GM21825 (cell line): ENCODE measurements around the gene GGT7.
"Not testable (repeated sequence)": the region's sequence is repeated elsewhere in the genome, so short reads cannot be mapped to it uniquely, and the experiment has no call there.

Experiments used
- ATAC-seq: cut with Tn5 transposase; IDR thresholded peaks from one replicate; pipeline ENCODE4 v1.9.1; 2021; ENCODE audit warnings: mild to moderate bottlenecking, moderate library complexity; ENCODE audit not compliant: unreplicated experiment

Gene GGT7, protein sequence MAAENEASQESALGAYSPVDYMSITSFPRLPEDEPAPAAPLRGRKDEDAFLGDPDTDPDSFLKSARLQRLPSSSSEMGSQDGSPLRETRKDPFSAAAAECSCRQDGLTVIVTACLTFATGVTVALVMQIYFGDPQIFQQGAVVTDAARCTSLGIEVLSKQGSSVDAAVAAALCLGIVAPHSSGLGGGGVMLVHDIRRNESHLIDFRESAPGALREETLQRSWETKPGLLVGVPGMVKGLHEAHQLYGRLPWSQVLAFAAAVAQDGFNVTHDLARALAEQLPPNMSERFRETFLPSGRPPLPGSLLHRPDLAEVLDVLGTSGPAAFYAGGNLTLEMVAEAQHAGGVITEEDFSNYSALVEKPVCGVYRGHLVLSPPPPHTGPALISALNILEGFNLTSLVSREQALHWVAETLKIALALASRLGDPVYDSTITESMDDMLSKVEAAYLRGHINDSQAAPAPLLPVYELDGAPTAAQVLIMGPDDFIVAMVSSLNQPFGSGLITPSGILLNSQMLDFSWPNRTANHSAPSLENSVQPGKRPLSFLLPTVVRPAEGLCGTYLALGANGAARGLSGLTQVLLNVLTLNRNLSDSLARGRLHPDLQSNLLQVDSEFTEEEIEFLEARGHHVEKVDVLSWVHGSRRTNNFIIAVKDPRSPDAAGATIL

DNA sequence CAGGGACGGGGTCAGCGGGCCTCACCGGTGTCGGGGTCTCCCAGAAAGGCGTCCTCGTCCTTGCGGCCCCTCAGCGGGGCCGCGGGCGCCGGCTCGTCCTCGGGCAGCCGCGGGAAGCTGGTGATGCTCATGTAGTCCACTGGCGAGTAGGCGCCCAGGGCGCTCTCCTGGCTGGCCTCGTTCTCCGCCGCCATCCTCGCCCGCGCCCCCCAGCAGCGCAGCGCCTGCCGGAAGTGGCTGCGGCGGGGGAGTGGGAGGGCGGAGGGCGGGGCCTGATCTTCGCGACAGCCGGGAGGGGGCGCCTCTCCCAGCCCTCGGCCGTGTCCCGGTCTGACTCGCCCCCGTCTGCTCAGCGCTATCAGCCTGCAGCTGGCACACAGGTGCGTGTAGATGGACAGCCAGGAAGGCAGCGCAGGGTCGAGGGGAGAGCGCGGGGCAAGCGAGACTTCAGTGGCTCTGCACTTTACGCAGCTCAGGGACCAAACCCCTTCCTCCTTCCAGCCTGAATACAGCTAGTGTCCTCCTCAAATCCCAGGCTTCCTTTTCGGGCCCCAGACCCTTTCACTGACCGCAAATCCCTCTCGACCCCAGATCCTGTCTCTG lies at the start of gene GGT7:
Gene GGT7 (minus strand): TSS at position 235 of the 603 bp plus-strand sequence. CDS start 41 bp downstream, at position 194.
- ATAC-seq = peak; percentile 40

DNA sequence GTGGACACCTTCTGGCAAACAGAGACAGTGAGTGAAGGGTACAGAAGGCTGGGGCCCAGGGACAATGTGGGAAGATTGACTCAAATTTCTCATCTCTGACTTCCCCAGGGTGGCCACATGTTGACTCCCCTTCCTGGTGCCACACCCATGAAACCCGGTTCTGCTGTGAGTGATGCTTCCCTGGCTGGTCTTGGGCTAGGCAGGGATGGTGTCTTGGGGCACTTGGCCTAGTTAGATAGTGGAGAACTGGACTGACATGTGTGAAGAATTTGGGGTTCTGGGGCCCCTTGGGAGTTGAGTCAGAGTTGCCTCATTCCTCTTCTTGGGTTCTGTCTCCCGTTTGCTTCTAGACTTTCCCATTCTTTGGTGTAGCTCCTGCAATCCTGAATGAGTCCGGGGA lies 48.8 kb upstream of the GGT7 start:
- no peak for ATAC-seq

DNA sequence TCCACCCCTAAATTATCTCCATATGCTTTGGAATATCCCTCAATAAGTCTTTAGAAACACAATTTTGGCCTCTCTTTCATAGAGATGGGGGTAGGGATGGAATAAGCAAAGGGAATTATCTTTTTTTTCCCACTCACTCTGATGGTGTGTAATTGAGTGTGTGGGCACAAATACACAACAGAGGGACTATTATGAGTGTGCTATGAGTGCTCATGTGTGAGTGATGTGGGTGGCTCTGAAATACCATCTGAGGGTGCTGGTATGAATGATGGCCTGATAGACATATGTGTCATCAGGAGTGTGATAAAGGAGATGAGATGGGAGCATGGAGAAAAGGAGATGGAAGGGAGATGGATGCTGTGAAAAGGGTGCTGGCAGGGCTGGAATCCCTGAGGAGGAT lies 47.4 kb upstream of the GGT7 start:
- no peak for ATAC-seq

DNA sequence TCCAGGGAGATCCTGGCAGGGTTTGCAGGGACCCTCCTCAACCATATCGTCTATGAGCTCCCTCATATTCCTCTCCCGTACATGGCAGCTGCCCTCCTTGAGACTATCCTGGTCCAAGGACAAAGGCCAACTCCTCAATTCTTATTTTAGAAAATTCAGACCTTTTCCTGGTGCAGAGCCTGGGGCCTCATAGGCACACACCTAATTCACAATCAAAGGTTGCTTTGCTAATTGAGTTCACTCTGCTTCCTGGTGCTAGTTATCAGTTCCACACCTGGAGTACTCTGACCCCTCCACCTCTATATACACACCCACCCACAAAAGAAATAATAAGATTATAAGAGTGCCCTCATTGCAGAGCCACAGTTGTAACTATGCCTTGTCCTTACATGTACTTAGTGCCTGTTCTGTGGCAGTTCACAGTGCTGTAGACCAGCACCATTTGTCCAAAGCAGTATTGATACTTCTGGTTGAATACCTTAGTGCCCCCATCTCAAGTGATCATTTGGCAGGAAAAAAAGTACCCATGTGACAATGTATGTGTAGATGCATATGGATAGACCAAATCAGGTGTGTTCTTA lies 44.2 kb upstream of the GGT7 start:
- no peak for ATAC-seq

DNA sequence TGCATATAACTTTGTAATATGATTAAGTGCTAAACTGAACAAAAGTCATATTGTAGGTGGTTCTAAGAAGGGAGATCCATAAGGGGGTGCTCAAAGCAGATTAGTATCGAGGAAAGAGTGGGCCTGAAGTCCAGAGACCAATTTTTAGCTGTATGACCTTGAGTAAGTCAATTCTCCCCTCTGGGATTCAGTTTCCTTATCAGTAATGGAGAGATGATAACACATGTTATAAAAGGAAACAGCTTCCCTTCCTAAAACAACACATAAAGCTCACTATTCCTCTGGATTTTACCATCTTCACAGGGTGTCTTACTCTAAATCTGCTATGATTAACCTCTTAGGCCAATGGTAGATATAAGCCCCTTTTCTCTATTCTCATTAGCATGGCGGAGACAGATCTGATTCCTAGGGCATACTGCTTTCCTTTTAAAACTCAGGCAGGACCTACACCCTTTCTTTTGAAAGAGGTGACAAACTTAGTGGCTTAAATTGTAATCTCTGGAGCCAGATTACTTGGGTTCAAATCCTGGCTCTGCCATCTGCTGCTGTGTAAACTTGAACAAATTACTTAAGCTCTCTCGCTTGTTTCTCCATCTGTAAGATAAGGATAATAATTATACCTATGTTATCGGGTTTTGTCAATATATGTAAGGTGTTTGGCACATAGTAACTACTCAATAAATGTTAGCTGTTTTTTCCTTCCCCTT lies 43.2 kb upstream of the GGT7 start:
- ATAC-seq = no peak

DNA sequence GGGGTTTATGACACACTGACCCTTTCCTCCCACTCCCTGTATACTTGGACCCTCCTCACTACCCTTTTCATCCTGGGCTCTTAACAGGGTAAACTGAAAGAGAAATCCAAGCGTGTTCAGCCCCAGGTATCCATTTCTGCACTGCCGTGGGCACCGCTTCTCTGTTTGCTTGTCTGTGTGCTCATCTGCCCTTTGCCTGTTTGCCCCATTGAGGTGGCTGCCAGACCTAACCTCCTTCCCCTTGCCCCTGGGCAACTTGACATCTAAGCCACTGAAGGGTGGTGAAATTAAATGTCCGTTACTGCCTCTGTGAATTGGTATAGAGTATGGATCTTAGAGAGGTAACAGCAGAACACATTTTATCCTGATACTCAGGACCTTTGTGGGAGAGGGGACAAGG lies 42.5 kb upstream of the GGT7 start:
- ATAC-seq = no peak

DNA sequence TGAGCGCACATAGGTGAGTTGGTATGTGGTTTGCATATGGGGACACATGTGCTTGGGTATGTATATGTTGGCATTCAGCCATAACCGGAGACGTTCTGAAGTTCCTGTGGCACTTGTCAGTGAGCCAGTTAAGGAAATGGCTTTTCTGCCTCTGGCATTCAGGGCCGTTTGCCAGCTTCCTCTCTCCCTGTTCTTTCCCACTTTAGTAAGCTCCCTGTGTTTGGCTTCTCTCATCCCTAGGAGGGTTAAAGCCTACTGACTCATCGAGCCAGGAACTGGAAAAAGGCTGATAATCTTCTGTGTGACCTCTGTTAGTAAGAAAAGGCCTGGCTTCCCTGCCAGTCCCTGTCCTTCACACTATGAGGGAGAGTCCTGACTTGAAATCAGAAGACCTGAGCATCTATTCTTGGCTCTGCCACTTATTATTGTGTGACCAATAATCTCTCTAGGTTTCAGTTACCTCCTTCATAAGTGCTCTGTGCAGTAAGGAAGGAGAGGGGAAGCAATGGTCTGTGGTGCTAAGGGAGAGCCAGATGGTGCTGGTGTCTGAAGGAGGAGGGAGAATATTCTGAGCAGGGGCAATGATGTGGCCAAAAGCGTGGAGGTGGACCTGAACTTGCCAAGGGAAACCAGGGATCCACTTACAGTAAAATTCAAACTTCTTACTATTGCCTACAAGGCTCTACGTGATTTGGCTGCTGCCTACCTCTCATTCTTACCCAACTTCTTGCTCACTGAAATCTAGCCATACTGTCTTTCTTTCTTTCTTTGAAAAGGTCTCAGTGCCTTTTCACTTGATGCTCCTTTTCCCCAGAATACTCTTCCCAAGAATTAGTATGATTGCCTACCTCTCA lies 35.2 kb upstream of the GGT7 start:
- no peak for ATAC-seq

DNA sequence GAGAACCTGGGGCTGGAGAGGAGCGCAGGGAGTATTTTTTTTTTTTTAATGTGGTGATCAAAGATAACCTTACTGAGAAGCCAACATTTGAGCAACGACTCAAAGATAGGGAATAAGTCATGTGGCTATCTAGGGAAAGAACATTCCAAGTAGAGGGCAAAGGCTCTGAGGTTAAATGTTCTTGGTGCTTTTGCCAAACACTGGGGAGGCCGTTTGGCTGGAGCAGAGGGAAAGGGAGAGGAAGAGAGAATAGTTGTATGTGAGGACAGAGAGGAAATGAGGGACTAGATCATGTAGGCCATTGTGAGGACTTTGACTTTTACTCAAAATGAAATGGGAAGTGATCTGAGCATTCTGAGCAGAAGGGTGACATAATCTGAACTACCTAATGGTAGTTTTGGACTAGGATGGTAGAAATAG lies 31.6 kb upstream of the GGT7 start:
- no peak for ATAC-seq

DNA sequence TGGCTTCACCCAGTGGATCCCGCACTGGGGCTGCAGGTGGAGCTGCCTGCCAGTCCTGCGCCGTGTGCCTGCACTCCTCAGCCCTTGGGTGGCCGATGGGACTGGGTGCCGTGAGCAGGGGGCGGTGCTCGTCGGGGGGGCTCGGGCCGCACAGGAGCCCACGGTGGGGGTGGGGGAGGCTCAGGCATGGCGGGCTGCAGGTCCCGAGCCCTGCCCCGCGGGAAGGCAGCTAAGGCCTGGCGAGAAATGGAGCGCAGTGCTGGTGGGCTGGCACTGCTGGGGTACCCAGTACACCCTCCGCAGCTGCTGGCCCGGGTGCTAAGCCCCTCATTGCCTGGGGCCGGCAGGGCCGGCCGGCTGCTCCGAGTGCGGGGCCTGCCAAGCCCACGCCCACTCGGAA lies 26.1 kb upstream of the GGT7 start:
- ATAC-seq = not testable (repeated sequence)

DNA sequence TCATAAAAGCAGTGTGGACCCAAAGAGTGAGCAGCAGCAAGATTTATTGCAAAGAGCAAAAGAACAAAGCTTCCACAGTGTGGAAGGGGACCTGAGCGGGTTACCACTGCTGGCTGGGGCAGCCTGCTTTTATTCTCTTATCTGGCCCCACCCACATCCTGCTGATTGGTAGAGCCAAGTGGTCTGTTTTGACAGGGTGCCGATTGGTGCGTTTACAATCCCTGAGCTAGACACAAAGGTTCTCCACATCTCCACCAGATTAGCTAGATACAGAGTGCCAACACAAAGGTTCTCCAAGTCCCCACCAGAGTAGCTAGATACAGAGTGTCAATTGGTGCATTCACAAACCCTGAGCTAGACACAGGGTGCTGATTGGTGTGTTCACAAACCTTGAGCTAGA lies 25.5 kb upstream of the GGT7 start:
- not testable (repeated sequence) for ATAC-seq

DNA sequence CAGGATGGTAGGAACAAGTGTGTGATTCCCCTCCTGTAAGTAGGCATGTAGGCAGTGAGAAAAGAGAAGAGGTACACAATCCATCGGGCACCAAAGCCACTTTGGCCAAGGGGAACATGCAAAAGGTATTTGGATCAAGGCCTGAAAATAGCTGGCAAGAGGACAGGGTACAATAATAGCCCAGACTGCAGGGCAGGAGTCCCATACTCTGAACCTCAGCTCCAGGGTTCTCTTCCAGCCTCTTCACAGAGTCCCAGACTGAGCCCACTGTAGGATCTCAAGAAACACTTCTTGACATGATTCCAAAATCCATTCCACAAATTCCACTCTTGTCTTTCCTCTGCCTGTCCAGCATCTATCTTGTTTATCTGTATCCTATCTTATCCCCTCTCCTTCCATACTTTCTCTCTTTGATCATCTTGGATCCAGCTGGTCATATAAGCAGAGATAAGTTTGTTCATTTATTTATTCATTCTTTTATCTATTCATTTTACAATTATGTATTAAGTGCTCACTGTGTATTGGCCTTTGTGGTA lies 23.5 kb upstream of the GGT7 start:
- ATAC-seq = no peak

DNA sequence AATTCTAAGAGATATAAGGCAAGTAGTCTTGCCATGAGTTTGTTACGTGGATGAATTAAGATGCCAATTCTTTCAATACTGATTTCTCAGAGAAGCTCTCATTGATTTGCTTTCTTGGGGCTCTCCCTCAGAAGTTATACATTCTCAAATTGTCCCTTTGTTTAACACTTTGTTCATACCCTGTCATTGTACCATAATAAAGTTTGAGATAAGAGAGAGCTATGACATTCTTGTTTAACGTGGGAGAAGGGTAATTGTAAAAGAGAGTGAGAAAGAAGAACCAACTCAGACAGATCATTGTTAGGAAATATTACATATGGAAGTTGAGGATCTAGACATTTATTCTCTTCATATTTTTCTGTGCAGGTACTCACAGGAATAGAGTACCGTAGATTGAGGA lies 22.8 kb upstream of the GGT7 start:
- no peak for ATAC-seq

DNA sequence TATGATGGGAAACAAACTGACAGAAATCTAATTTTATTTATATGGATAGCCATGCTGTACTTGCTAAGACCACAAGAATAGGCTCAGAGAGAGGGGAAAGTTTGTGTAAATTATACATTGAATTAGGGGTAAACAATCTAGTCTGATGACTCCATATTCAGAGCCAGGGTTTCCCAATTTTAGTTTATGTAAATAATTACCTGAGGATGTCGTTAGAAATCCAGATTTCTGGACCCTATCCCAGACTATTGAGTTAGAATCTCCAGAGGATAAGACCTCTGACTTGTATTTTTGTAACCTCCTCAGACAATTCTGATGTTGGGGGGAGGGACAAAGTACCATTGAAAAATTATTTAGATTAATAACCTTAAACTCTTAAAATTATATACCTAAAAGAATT lies 22.1 kb upstream of the GGT7 start:
- no peak for ATAC-seq

DNA sequence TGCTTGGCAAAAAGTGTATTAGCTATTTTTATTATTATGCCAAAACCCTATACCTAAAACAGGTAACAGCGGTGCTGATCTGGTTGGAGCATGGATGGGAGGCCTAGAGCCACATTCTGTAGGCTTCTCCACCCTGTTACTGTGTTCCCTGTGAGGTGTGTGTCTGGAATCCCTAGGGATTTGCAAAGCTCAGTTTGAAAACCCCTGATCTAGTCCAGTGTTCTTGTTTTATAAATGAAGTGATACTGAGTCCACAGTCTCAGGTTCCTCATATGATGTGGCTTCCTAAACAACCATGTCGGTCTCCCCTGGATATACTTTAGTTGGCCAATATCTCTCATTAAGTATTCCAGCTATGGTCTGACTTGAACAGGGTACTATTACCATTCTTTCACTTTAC lies 20.0 kb upstream of the GGT7 start:
- ATAC-seq = no peak

DNA sequence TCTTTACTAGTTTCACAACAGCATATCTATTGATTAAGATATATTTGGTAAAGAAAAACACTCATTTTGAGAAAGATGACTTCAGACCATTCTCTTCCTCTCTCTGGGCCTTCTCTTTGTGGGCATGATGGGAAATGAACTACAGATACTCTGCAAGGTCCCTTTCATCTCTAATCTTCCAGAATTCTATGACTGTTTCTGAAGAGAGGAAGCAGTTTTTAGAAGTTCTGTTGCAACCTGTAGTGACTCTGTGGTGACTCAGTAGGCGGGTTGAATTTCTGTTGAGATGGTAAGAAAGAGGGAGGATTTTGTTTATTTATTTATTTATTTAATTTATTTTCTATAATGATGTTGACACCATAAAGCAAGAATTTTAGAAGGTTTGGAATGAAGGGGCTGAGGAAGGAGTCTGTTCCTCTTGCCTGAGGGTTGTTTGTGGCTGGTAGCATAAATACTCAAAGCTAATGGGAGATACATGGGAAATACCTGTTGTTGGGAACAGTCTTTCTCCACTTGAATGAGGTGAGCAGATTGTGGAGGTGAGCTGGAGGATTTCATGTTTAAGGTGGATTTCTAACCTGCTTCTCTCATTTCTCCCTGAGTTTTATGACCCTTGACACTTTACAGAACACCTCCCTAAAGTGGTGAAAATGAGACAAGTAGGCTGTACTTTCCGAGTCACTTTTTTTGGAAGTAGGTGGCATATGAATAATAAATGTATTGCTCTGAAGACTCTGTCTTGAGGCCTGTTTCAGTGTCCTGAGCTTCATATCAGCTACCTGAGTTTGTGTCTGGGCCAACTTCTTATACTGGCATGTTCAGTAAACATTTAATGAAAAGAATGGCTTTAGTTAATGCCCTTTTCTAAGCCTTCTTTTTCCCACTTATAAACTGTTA lies 18.8 kb upstream of the GGT7 start:
- no peak for ATAC-seq

DNA sequence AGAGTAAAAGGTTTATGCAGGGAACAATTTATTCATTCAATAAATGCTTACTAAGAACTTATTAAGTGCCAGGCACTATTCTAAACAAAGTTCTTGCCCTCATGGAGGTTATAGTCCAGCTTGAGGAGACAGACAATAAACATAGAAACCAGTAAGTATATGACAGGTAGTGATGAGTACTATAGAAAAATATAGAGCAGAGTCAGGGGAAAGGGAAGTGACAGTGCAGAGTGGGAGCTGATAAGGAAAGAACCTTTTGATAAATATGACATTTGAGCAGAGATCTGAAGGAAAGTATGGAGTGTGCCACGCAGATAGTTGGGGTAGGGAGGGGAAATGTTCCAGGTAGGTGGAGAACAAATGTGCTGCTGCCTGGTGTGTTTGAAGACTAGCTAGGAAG lies 15.8 kb upstream of the GGT7 start:
- ATAC-seq = no peak

DNA sequence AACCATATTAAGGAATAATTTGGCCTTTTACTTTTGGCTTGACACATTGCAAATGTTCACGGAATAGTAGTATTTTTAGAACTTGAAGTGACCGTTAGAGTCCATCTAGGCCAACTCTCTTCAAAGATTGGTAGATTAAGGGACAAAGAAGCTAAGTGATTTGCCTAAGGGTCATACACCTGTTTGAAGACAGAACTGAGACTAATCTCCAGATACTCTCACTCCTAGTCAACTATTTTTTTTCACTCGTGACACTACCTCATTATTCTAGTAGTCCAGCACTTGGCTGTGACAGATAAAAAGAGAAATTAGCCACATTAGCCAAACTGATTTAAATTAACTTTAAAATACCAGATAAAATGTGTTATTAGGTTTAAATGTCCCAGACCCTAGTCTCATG lies 14.4 kb upstream of the GGT7 start:
- no peak for ATAC-seq

DNA sequence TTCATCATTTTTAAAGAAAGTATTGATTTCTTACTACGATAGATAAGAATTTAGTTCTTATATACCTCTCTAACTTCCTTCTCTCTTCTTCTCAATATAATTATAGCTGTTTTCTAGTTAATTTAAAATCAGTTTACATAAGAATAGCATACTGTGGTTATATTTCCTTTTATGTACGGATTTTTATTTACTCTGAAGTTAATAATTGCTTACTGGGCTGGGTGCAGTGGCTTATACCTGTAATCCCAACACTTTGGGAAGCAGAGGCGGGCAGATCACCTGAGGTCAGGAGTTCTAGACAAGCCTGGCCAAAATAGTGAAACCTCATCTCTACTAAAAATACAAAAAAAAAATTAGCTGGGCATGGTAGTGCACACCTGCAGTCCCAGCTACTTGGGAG lies 13.5 kb upstream of the GGT7 start:
- ATAC-seq = no peak

DNA sequence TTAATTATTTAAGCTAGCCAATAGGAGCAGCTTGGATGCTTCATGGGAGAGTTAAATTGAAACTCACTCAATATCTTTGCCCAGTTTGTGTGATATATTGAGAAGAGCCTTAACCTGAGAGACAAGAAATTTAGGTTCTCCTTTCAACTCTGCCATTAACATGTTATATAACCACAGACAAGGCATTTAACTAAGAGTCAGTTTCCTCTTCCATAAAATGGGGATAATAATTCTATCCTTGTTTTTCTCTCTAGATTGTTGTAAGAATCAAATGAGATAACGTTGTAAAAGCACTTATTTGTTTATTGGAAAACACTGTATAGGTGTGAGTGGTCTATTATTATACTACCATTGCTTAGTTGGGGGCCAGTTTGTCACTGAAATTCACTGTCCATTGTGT lies 11.6 kb upstream of the GGT7 start:
- ATAC-seq = no peak
